Measurements from ENCODE around the gene ADIPOR2. TPM values are rescaled to one million over a fixed set of nuclear protein-coding genes. Genes with fewer than 3 reads are reported as not detected.
"Not testable (repeated sequence)": the region's sequence is repeated elsewhere in the genome, so short reads cannot be mapped to it uniquely, and the experiment has no call there.

ADIPOR2 gene
- total and polyA plus RNA-seq, 7 donors: 25.2 to 65.9 (median 29.6) TPM

DNA sequence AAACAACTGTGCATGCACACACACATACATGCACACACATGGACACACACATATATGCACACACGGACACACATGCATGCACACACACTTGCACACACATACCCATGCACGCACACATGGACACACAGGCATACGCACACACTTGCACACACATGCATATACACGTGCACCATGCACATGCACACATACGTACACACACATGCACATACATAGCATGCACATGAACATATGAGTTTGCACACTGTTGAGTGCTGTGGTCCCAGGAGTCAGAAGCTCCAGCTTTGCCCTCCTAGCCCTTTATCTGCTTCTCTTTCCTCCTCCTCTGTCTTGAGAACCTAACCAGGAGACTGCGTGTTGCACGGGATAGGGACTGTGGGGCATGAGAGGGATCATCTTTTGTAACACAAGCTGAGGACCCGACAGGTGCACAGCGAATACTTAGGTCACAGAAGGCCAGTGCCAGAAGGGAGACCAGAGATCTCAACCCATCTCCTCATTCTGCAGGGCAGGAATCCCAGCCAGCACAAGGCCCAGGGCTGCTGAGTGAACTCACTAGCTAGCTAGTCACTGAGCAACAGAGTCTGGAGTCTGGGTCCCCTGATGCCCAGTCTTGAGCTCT is 126.0 kb downstream of the ADIPOR2 start:
- DNase-seq: no peak
- WGBS, 2 donors: 94 to 96% methylated on average over 9 of the region's 9 CpGs
- Histone ChIP-seq H3K4me1 (peaks cover 0 to 9% (median 7%) of the 10 kb centered on the region in 4 donors), H3K36me3 (no peaks in the 10 kb centered on the region), H3K27me3 (peaks cover 12 to 19% (median 17%) of the 10 kb centered on the region in 3 donors), H3K9me3 (no peaks in the 10 kb centered on the region), H3K4me3 (no peak overlapping the region), H3K27ac (no peak overlapping the region)
- intact Hi-C loops (cut with DNase I): no loop called here
- TF ChIP-seq POLR2AphosphoS5 (IDR thresholded peaks at IDR 0.05): no peak
- TF ChIP-seq POLR2A (IDR thresholded peaks at IDR 0.05): no peak
- TF ChIP-seq EP300 (IDR thresholded peaks at IDR 0.05): no peak
- TF ChIP-seq CTCF (IDR thresholded peaks at IDR 0.05): no peak

DNA sequence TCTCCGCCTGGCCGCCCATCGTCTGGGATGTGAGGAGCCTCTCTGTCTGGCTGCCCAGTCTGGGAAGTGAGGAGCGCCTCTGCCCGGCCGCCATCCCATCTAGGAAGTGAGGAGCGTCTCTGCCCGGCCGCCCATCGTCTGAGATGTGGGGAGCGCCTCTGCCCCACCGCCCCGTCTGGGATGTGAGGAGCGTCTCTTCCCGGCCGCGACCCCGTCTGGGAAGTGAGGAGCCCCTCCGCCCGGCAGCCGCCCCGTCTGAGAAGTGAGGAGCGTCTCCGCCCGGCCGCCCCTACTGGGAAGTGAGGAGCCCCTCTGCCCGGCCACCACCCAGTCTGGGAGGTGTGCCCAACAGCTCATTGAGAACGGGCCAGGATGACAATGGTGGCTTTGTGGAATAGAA is 127.1 kb downstream of the ADIPOR2 start:
- intact Hi-C loops (cut with DNase I); H3K4me1 ChIP-seq; H3K9me3 ChIP-seq; H3K36me3 ChIP-seq; H3K27ac ChIP-seq; H3K4me3 ChIP-seq; DNase-seq: not testable (repeated sequence)
- peaks cover 12 to 30% (median 28%) of the 10 kb centered on the region in 3 donors for H3K27me3 ChIP-seq
- 91 to 93% methylated on average over 28 of the region's 28 CpGs for WGBS, 2 donors

- intact Hi-C loops (cut with DNase I): no loop called here
- Histone ChIP-seq H3K27ac (no peak overlapping the region), H3K4me1 (peaks cover 0 to 9% (median 7%) of the 10 kb centered on the region in 4 donors), H3K9me3 (no peaks in the 10 kb centered on the region), H3K36me3 (no peaks in the 10 kb centered on the region), H3K27me3 (peaks cover 15 to 41% (median 32%) of the 10 kb centered on the region in 3 donors), H3K4me3 (no peak overlapping the region)
- 71 to 72% methylated on average over 9 of the region's 9 CpGs for WGBS, 2 donors
- no peak for TF ChIP-seq POLR2AphosphoS5 (IDR thresholded peaks at IDR 0.05)
- no peak for TF ChIP-seq POLR2A (IDR thresholded peaks at IDR 0.05)
- no peak for TF ChIP-seq CTCF (IDR thresholded peaks at IDR 0.05)
- TF ChIP-seq EP300 (IDR thresholded peaks at IDR 0.05): no peak
- DNase-seq: no peak
Measured at GRCh38 chr12:1819050-1819449, 128.2 kb downstream of the ADIPOR2 start.

DNA sequence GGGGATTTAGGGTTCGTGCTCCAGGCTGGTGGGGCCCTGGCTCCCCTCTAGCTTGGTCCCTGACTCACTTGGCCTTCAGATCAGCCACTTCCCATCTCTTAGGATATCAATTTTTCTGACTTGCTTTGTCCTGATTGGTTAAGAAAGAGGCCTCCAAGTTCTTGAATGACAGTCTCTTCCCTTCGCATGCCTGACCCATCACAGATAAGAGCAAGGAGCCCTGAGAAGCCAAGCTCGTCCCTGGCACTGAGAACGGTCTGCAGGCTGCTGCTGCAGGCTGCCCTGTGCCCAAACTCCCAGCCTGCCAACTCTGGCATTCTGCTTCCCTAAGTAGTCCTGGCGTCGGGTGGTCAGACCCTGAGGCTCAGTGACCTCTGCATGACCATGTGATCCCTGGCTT is 128.7 kb downstream of the ADIPOR2 start:
- intact Hi-C loops (cut with DNase I): no loop called here
- no peak overlapping the region for H3K4me3 ChIP-seq
- H3K27me3 ChIP-seq: peaks cover 15 to 47% (median 32%) of the 10 kb centered on the region in 3 donors
- TF ChIP-seq EP300 (IDR thresholded peaks at IDR 0.05): no peak
- TF ChIP-seq CTCF (IDR thresholded peaks at IDR 0.05): no peak
- no peak for TF ChIP-seq POLR2A (IDR thresholded peaks at IDR 0.05)
- no peak for TF ChIP-seq POLR2AphosphoS5 (IDR thresholded peaks at IDR 0.05)
- no peaks in the 10 kb centered on the region for H3K9me3 ChIP-seq
- no peak overlapping the region for H3K27ac ChIP-seq
- 49 to 64% methylated on average over 6 of the region's 6 CpGs for WGBS, 2 donors
- DNase-seq: no peak
- peaks cover 0 to 9% (median 7%) of the 10 kb centered on the region in 4 donors for H3K4me1 ChIP-seq
- no peaks in the 10 kb centered on the region for H3K36me3 ChIP-seq

DNA sequence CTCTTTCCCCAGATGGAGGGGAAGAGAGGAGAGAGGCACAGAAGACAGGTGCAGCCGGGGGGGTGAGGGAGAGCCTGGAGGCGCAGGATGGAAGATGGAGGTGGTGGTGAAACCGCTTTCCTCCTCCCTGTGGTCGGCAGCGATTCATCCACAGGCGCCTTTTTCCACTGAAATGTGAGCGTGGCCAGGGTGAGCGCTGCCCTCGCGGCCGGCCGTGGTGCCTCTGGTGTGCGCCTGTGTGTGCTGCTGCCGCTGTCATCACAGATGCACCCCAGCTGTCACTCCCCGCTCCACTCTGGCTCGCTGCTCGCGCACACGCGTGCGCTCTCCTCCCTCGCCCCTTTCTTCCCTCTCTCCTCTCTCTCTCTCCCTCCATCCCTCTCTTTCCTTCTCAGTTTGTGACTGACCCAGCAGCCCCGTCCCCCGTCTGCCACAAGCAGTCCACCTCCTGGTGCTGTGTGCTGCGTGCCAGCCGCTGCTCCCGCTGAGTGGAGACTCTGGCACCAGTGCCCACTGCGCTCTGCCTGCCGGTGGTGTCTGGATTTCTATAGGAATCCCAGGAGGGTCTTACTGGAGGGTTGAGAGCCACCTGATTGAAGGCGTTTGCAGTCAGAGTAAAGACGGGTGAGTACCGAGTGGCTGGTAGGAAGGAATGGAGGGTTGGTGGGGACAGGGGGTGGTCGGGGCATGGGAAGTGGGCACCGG is 129.5 kb downstream of the ADIPOR2 start, which contains the start of gene LRTM2:
Gene LRTM2 (plus strand): TSS at position 375 of the 705 bp plus-strand sequence. CDS start 7,584 bp downstream, outside the sequence.
- DNase-seq: no peak
- 17 to 32% methylated on average over 34 of the region's 34 CpGs for WGBS, 2 donors
- intact Hi-C loops (cut with DNase I): no loop called here
- H3K9me3 ChIP-seq: no peaks in the 10 kb centered on the region
- peaks cover 15 to 47% (median 32%) of the 10 kb centered on the region in 3 donors for H3K27me3 ChIP-seq
- H3K4me1 ChIP-seq: peaks cover 0 to 9% (median 7%) of the 10 kb centered on the region in 4 donors
- TF ChIP-seq CTCF (IDR thresholded peaks at IDR 0.05) (no peak), POLR2AphosphoS5 (IDR thresholded peaks at IDR 0.05) (no peak), POLR2A (IDR thresholded peaks at IDR 0.05) (no peak), EP300 (IDR thresholded peaks at IDR 0.05) (no peak)
- H3K4me3 ChIP-seq: no peak within 1 kb of the TSS
- H3K27ac ChIP-seq: no peak within 1 kb of the TSS
- H3K36me3 ChIP-seq: no peaks in the 10 kb centered on the region

All from sigmoid colon (tissue), 7 donors.